ENCODE data around the gene CARD14.
"Not testable (repeated sequence)": the region's sequence is repeated elsewhere in the genome, so short reads cannot be mapped to it uniquely, and the experiment has no call there.

Gene CARD14

GRCh38 chr17:80151333-80151732 lies 18.5 kb upstream of the CARD14 start:
- no peak for DNase-seq

GRCh38 chr17:80152081-80152702 lies 17.6 kb upstream of the CARD14 start:
- DNase-seq: no peak

DNA sequence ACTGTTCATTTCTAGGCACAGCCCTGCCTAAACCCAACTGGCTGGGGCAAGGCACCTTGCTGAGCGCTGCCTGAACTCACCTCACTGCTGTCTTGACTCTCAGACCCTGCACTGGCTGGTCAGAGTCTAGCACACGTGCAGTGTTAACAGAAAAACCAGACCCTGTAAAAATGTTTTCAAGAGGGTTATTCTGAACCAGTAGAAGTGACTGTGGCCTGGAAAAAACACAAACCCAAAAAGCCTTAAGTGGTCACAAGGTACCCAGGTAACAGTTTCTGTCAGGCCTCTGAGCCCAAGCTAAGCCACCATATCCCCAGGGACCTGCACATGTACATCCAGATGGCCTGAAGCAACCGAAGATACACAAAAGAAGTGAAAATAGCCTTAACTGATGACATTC lies 16.8 kb upstream of the CARD14 start:
- no peak for DNase-seq

GRCh38 chr17:80154166-80154565 lies 15.7 kb upstream of the CARD14 start:
- no peak for DNase-seq

DNA sequence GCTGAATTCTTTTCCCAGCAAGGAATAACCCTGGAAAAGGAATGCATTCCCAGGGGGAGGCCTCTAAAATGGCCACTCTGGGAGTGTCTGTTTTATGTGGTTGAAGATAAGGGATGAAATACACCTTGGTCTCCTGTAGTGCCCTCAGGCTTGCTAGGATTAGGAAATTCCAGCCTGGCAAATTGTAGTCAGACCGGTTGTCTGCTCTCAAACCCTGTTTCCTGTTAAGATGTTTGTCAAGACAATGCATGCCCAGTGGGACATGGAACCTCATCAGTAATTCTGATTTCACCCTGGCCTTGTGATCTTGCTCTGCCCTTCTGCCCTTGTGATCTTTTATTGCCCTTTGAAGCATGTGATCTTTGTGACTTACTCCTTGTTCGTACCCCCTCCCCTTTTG lies 14.2 kb upstream of the CARD14 start:
- DNase-seq: not testable (repeated sequence)

- DNase-seq: no peak
These were observed 11.0 kb upstream of the CARD14 start for GRCh38 chr17:80158846-80159245.

GRCh38 chr17:80160536-80160935 lies 9.3 kb upstream of the CARD14 start:
- no peak for DNase-seq

DNA sequence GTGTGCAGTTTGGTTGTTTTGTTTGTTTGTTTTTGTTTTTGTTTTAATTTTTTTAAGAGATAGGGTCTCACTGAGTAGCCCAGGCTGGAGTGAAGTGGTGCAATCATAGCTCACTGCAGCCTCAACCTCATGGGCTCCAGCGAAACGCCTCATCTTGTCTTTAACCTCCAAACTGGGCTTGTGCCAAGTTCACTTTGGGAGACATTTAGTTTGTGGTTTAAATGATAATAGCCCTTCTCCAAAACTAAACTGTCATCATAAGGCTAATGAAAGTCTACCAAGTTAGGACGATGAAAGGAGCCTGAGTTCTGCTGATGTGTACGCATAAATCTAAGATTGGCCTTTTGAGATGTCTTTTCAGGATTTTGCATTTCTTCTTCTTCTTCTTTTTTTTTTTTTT lies 6.5 kb upstream of the CARD14 start:
- no peak for DNase-seq

- no peak for DNase-seq
These were observed 5.6 kb upstream of the CARD14 start for GRCh38 chr17:80164185-80164584.

- no peak for DNase-seq
These were observed 3.4 kb upstream of the CARD14 start for GRCh38 chr17:80166446-80166845.

DNA sequence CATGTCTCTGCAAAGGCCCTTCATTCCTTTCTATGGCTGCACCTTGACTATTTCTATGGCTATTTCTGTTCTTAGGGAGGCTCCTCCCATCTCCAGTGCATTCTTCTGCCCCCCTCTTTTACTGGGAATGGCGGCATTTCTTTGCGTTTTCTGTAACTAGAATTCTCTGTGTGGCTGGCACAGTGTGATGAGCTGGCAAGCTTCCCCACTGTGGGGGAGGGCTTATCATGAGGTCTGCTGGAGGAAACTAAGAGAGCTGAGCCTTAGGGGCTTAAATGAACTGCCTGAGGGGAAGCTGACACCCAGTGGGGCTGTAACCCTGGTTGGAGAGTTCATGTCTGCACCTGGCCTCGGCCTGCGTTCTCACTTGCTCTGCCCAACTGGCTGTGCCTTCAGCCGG lies 1.5 kb upstream of the CARD14 start:
- no peak for DNase-seq

- no peak for DNase-seq
These were observed 723 bp upstream of the CARD14 start for GRCh38 chr17:80169107-80169506.

DNA sequence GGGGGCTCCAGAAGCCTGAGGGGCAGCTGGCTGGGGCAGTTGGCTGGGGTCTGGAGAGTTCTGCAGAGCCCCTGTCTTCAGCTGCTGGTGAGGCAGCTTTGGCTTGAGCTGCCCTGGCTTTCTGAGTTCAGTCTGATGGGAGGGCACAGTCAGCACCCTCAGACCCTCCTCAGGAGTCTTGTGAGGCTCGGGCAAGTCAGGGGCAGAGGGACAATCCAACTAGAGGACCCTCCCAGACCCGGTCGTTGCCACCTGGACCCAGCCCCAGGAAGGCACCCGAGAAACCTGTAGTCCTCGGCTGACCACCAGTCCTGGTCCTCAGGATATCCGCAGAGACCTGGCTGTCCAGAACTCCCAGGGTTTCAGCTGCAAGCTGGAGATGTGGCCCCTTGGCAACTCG lies 1.9 kb downstream of the CARD14 start:
- no peak for DNase-seq

DNA sequence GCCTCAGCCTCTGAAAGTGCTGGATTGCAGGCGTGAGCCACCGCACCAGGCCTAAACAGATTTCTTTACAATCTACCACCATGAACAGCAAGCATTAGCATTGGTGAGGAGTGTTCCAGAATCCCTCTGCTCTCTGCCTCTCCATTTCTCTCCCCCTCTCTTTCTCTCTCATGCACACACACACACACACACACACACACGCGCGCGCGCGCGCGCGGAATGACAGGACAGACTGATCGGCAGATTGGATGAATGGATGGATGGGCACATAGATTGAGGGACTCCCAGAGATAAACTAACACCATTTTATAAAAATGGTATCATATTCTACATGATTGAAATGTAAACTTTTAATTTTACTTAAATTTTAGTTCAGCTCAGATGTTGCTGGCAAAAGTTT lies 3.3 kb downstream of the CARD14 start:
- no peak for DNase-seq

- DNase-seq: no peak
These were observed 4.1 kb downstream of the CARD14 start for GRCh38 chr17:80173916-80174315.

DNA sequence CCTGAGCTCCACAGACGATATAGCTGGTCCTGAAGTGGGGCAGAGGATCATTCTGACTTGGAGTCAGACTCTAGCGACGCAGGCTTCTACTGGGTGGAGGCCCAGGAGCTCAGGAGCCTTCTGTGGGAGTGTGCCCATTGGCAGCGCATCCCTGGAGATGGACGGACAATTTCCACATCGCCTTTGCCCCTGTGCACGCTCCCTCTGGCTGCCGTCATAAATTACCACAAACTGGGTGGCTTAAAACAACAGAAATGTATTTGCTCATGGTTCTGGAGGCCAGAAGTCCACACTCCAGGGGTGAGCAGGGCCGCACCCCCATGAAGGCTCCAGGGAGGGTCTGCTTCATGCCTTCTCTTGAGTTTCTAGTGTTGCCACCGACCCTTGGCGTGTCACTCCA lies 6.9 kb downstream of the CARD14 start:
- DNase-seq: no peak

DNA sequence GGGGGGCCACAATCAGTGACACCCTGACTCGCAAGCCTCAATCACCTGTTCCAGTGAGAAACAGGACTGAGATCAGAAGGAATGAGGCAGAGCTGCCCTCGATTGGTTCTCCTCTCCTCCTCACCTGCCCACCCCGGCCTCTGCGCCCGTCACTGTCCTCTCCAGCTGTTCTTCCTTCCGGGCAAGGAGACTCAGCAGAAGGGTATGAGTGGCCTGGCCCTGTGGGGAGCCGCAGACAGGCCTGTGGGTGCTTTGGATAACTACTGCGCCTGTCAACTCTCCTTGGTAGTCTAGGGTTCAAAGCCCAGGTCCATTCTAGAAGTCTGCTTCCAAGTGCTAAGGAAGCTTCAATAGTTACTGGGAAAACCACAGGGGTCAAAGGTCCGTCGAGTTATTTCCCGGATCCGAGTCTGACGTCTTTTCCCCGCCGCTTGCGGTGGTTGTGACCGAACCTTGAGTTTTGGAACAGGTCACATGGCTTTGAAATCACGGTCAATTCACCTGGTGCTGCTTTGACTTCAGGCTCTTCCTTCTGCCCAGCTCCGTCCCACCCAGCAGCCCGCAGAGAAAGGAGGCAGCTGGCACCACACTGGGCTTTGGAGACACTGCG lies 8.3 kb downstream of the CARD14 start:
- no peak for DNase-seq

DNA sequence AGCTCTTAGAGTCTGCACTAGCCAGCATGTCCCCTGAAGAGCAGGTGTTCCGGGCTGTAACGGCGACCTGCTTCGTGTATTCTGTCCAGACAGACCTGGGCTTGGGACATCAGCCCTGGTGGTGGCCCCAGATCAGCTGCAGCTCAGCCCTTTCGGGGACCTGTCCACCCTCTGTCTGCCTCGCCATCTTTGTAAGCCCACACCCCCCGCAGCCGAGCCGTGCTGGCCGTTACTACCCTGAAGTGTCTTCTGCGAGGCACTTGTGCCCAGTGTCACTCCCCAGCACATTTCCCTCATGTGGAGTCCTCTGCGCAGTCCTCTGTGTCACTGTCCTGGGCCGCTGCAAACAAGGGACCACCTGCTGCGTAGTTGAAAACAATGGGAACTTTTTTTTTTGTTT lies 10.4 kb downstream of the CARD14 start:
- DNase-seq: no peak

DNA sequence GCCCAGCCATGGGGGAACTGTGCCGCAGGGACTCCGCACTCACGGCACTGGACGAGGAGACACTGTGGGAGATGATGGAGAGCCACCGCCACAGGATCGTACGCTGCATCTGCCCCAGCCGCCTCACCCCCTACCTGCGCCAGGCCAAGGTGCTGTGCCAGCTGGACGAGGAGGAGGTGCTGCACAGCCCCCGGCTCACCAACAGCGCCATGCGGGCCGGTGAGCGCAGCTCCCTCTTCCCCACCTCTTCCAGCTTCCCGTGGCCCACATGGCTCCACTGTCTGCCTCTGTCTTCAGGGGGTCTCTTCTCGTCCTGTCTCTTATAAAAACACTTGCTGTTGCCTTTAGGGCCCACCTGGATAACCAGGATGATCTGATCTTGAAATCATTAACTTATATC lies 11.6 kb downstream of the CARD14 start:
- DNase-seq: no peak

GRCh38 chr17:80182118-80182844 lies 12.5 kb downstream of the CARD14 start:
- no peak for DNase-seq

- no peak for DNase-seq
These were observed 13.0 kb downstream of the CARD14 start for GRCh38 chr17:80182845-80183223.

GRCh38 chr17:80183581-80184422 lies 14.0 kb downstream of the CARD14 start:
- no peak for DNase-seq

DNA sequence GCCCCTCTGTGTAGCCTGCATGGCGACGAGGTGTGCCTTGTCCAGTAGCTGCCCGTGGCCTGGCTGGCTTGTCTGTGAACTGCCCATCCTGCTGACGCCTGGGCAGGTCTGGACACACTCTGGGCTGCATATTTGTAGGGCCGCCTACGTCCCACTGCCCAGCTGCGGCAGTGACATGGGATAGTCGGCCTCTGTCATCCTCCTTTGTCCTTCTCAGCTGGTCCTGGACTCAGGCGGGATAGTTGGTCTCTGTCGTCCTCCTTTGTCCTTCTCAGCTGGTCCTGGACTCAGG lies 14.5 kb downstream of the CARD14 start:
- no peak for DNase-seq

GRCh38 chr17:80185968-80186367 lies 16.1 kb downstream of the CARD14 start:
- DNase-seq: no peak
